Measurements from ENCODE around the gene TMOD1. TPM values are rescaled to one million over a fixed set of nuclear protein-coding genes. Genes with fewer than 3 reads are reported as not detected.
A peak's percentile ranks its signal among the peaks of the same experiment; 100 is the strongest.

Gene TMOD1
- total RNA-seq, 2 donors from 2014 or later, result 1.0 to 4.9 TPM

GRCh38 chr9:97519441-97519970 lies 18.0 kb downstream of the TMOD1 start:
- Histone ChIP-seq H3K36me3 (no peaks in the 10 kb centered on the region), H3K4me1 (peaks cover 3% of the 10 kb centered on the region), H3K27me3 (no peaks in the 10 kb centered on the region), H3K27ac (peak overlapping the region; percentile 5), H3K9ac (ENCODE audit: low read depth in 2 of 2, low read length in 2 of 2) (no peak overlapping the region), H3K9me3 (no peaks in the 10 kb centered on the region), H3K4me3 (no peak overlapping the region)
- intact Hi-C loops (cut with DNase I), result no loop called here
- TF ChIP-seq, protein P1, sequence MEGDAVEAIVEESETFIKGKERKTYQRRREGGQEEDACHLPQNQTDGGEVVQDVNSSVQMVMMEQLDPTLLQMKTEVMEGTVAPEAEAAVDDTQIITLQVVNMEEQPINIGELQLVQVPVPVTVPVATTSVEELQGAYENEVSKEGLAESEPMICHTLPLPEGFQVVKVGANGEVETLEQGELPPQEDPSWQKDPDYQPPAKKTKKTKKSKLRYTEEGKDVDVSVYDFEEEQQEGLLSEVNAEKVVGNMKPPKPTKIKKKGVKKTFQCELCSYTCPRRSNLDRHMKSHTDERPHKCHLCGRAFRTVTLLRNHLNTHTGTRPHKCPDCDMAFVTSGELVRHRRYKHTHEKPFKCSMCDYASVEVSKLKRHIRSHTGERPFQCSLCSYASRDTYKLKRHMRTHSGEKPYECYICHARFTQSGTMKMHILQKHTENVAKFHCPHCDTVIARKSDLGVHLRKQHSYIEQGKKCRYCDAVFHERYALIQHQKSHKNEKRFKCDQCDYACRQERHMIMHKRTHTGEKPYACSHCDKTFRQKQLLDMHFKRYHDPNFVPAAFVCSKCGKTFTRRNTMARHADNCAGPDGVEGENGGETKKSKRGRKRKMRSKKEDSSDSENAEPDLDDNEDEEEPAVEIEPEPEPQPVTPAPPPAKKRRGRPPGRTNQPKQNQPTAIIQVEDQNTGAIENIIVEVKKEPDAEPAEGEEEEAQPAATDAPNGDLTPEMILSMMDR (IDR thresholded peaks at IDR 0.05), result no peak
- no peak for DNase-seq

DNA sequence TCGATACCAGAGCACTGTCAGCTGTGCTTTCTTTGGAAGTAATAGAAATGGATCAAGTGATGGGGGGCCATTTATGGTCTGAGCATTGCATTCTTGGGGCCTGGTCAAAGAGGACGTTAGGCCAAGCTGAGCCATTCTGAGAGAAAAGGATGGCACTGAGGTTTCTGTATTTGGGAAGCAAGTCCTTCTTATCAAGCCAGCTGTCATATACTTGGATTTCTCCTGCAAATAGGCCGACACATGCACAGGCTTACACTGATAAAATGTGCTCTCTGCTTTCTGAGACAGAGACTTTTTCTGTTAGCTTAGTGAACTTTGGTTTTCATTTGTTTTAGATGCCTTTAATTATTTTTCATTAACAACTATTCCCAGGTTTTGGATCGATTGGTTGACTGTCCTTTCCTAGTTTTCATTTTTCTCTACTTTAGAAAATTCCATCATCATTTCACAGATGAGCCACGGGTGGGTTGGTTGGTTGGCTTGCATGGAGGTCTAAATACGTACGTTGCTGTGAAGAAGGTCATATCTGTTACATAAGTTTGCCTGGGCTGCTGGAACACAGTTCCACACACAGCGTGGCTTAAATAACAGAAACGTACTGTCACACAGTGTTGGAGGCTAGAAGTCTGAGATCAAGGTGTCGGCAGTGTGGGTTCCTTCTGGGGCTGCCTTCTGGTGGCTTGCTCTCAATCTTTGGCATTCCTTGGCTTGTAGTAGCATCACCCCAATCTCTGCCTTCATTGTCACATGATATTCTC lies 20.3 kb downstream of the TMOD1 start:
- Histone ChIP-seq H3K36me3 (no peaks in the 10 kb centered on the region), H3K27me3 (no peaks in the 10 kb centered on the region), H3K4me1 (peaks cover 3% of the 10 kb centered on the region), H3K27ac (no peak overlapping the region), H3K9me3 (no peaks in the 10 kb centered on the region), H3K9ac (ENCODE audit: low read depth in 2 of 2, low read length in 2 of 2) (no peak overlapping the region), H3K4me3 (no peak overlapping the region)
- TF ChIP-seq, protein P1 (IDR thresholded peaks at IDR 0.05), result no peak
- no peak for DNase-seq
- intact Hi-C loops (cut with DNase I), result no loop called here

DNA sequence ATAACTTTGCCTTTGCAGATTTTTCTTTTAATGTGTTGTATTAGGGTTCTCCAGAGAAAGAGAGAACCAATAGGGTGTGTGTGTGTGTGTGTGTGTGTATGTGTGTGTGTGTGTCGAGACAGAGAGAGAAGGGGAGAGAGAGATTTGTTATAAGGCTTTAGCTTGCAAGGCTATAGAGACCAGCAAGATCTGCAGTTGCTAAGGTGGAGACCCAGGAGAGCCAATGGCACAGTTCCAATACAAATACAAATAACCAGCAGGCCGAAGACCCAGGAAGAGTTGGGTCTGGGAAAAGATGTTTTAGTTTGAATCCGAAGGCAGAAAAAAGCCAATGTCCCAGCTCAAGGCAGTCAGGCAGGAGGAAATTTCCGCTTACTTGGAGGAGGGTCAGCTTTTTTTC lies 23.0 kb downstream of the TMOD1 start:
- Histone ChIP-seq H3K36me3 (no peaks in the 10 kb centered on the region), H3K4me3 (no peak overlapping the region), H3K9ac (ENCODE audit: low read depth in 2 of 2, low read length in 2 of 2) (no peak overlapping the region), H3K4me1 (no peaks in the 10 kb centered on the region), H3K27ac (no peak overlapping the region), H3K9me3 (no peaks in the 10 kb centered on the region), H3K27me3 (no peaks in the 10 kb centered on the region)
- no peak for DNase-seq
- TF ChIP-seq, protein P1 (IDR thresholded peaks at IDR 0.05), result no peak
- intact Hi-C loops (cut with DNase I), result no loop called here

DNA sequence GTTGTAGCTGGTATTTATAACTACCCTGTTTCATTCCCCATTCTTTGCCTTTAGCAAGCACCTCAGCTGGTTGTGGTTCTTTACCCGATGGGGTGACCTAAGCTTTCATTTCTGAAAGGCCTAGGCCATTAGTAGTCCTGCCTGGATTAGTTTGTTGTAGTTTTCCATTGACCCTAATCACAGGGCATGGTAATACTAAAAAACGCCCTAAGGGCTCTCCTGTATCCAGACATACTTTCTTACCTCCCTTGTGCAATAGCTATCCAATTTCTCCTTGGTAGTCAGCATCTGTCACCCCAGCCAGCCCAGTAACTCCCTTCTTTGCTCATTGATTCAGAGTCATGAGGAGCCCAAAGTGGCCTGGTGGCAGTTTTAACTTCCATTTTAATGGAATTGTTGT lies 24.0 kb downstream of the TMOD1 start:
- H3K36me3 ChIP-seq, result no peaks in the 10 kb centered on the region
- intact Hi-C loops (cut with DNase I), result no loop called here
- no peaks in the 10 kb centered on the region for H3K9me3 ChIP-seq
- H3K9ac ChIP-seq (ENCODE audit: low read depth in 2 of 2, low read length in 2 of 2), result no peak overlapping the region
- H3K27me3 ChIP-seq, result no peaks in the 10 kb centered on the region
- H3K4me3 ChIP-seq, result no peak overlapping the region
- TF ChIP-seq, protein P1 (IDR thresholded peaks at IDR 0.05), result no peak
- H3K4me1 ChIP-seq, result no peaks in the 10 kb centered on the region
- DNase-seq, result no peak
- H3K27ac ChIP-seq, result no peak overlapping the region

- TF ChIP-seq, protein P1 (IDR thresholded peaks at IDR 0.05), result no peak
- Histone ChIP-seq H3K36me3 (no peaks in the 10 kb centered on the region), H3K4me3 (no peak overlapping the region), H3K9me3 (no peaks in the 10 kb centered on the region), H3K27ac (no peak overlapping the region), H3K4me1 (no peaks in the 10 kb centered on the region), H3K27me3 (no peaks in the 10 kb centered on the region), H3K9ac (ENCODE audit: low read depth in 2 of 2, low read length in 2 of 2) (no peak overlapping the region)
- intact Hi-C loops (cut with DNase I), result no loop called here
- no peak for DNase-seq
These were observed 25.6 kb downstream of the TMOD1 start for GRCh38 chr9:97526895-97527575.
